Ishikawa (cell line): Measurements from ENCODE around the gene AP5Z1.

Experiments used
- CEBPB ChIP-seq: IDR thresholded peaks from 2 replicates; pipeline ENCODE4 v1.6.1; 2012
- CREB1 ChIP-seq: IDR thresholded peaks from 2 replicates; pipeline ENCODE4 v1.6.1; 2012; ENCODE audit warnings: low read depth
- EP300 ChIP-seq: IDR thresholded peaks from 2 replicates; pipeline ENCODE4 v1.6.1; 2012; ENCODE audit warnings: borderline replicate concordance
- NFIC ChIP-seq: IDR thresholded peaks from 2 replicates; pipeline ENCODE4 v1.6.1; 2012
- RAD21 ChIP-seq: IDR thresholded peaks from 2 replicates; pipeline ENCODE4 v1.6.1; 2012; ENCODE audit warnings: low read depth
- TAF1 ChIP-seq: IDR thresholded peaks from 2 replicates; pipeline ENCODE4 v1.6.1; 2012; ENCODE audit warnings: low read depth, mild to moderate bottlenecking
- TCF12 ChIP-seq: IDR thresholded peaks from 2 replicates; pipeline ENCODE4 v1.6.1; 2012; ENCODE audit warnings: low read depth
- TEAD4 ChIP-seq: IDR thresholded peaks from 2 replicates; pipeline ENCODE4 v1.6.1; 2012
- YY1 ChIP-seq: IDR thresholded peaks from 2 replicates; pipeline ENCODE4 v1.6.1; 2012; ENCODE audit warnings: low read depth
- ZBTB7A ChIP-seq: IDR thresholded peaks from 2 replicates; pipeline ENCODE4 v1.6.1; 2012; ENCODE audit warnings: low read depth
- TF ChIP-seq, protein P1 (sequence below): IDR thresholded peaks from 2 replicates; pipeline ENCODE4 v1.6.1; 2012
- TF ChIP-seq, protein P2 (sequence below): IDR thresholded peaks from 2 replicates; pipeline ENCODE4 v1.6.1; 2012; ENCODE audit warnings: low read depth, mild to moderate bottlenecking
- TF ChIP-seq, protein P3 (sequence below): IDR thresholded peaks from 2 replicates; pipeline ENCODE4 v1.6.1; 2012

- TF ChIP-seq TCF12 (no peak), TAF1 (no peak), RAD21 (no peak), YY1 (no peak), EP300 (no peak), CREB1 (no peak), CEBPB (no peak), TEAD4 (no peak), ZBTB7A (no peak), NFIC (no peak)
- TF ChIP-seq, protein P1, sequence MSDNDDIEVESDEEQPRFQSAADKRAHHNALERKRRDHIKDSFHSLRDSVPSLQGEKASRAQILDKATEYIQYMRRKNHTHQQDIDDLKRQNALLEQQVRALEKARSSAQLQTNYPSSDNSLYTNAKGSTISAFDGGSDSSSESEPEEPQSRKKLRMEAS, result no peak
- TF ChIP-seq, protein P2, sequence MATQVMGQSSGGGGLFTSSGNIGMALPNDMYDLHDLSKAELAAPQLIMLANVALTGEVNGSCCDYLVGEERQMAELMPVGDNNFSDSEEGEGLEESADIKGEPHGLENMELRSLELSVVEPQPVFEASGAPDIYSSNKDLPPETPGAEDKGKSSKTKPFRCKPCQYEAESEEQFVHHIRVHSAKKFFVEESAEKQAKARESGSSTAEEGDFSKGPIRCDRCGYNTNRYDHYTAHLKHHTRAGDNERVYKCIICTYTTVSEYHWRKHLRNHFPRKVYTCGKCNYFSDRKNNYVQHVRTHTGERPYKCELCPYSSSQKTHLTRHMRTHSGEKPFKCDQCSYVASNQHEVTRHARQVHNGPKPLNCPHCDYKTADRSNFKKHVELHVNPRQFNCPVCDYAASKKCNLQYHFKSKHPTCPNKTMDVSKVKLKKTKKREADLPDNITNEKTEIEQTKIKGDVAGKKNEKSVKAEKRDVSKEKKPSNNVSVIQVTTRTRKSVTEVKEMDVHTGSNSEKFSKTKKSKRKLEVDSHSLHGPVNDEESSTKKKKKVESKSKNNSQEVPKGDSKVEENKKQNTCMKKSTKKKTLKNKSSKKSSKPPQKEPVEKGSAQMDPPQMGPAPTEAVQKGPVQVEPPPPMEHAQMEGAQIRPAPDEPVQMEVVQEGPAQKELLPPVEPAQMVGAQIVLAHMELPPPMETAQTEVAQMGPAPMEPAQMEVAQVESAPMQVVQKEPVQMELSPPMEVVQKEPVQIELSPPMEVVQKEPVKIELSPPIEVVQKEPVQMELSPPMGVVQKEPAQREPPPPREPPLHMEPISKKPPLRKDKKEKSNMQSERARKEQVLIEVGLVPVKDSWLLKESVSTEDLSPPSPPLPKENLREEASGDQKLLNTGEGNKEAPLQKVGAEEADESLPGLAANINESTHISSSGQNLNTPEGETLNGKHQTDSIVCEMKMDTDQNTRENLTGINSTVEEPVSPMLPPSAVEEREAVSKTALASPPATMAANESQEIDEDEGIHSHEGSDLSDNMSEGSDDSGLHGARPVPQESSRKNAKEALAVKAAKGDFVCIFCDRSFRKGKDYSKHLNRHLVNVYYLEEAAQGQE, result no peak
- TF ChIP-seq, protein P3, sequence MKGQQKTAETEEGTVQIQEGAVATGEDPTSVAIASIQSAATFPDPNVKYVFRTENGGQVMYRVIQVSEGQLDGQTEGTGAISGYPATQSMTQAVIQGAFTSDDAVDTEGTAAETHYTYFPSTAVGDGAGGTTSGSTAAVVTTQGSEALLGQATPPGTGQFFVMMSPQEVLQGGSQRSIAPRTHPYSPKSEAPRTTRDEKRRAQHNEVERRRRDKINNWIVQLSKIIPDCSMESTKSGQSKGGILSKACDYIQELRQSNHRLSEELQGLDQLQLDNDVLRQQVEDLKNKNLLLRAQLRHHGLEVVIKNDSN, result no peak
These were observed 8.5 kb upstream of the AP5Z1 start for GRCh38 chr7:4766666-4767519.
